Measurements from ENCODE around the gene DCAF16. TPM values are rescaled to one million over a fixed set of nuclear protein-coding genes. Genes with fewer than 3 reads are reported as not detected.

DCAF16 gene
- polyA plus RNA-seq, 1 donor, result 33.4 TPM

DNA sequence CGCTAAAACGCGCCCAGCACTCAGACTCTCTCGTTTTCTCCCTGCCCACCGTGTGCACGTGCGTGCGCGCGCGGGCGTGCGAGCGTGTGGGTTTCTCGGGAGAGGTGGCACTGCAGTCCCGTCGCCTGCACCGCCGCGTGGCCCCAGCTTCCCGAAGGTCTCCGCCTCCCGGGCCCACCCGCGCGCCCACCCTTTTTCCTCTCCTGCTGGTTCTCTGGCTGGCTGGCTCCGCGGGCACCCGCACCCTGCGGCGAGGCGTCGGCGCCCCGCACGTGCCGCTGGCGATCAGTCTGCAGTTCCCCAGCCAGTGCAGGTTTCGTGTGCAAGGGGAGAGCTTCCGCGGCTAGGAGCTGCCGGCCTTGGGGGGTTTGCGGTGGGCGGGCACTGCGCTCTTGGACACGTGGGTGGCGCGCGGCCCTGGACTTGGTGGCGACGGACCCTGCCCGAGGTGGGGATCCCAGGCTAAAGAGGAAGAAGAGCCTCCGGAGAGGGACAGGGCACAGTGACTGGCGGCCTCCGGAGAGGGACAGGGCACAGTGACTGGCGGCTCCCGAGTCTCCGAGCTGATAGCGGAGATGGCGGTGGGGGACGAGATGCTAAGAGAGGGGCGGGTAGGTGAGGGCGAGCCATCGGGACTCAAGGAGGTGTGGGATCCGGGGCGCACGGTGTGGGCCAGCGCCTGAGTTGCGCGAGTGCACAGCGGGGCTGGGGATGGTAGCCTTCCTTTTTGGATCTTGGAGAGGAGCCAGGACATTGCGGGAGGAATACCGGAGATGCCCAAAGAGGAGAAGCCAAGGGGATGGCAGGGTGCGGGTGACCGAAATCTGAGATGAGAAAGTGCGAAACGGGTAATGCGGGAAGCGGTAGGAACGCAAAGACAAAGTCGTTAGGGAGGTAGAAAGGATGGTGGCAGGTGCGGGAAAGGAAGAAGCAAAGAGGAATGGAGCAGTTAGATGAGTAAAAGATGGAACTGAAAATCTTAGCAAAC is 29.0 kb downstream of the DCAF16 start, which contains the start of gene FAM184B:
TSS of gene FAM184B (minus strand) at position 322 of the 988 bp plus-strand sequence. CDS start 322 bp downstream, outside the sequence.
- DNase-seq, result peak; percentile 12

DNA sequence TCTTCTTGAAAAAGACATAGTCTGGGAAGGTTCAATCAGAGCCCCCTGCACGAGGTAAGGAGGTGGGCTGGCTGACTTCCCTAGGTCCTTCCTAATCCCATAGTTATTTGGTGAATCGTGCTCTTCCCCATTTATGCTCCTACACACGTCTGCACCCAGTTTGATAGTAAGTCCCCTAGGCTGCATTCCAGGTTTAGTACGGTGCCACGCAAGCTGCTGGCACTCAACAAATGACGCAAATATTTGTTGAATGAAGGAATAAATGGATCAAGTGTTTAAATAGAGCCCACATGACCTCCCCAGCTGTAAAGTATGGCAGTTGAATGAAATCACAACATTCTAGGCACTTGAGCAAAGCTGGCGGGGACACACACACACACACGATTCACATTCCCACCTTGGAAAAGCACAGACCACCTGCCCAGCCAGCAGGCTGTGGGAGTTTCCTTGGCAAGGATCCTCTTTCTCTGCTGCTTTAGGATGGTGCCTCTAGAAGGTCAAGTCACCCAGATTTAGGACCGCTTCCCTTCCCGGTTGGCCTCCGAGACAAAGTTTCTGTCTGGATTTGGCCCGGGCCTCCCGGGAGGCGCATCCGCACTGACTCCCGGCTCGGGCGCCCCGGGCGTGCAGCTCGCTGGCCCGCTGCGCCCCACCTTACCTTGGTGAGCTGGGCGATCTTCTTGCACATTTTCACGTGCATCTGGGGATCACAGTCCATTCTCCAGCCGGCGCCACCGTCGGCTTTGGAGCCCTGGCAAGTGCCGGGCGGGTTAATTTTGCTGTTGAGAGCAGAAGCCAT is 29.9 kb downstream of the DCAF16 start:
- DNase-seq, result no peak

DNA sequence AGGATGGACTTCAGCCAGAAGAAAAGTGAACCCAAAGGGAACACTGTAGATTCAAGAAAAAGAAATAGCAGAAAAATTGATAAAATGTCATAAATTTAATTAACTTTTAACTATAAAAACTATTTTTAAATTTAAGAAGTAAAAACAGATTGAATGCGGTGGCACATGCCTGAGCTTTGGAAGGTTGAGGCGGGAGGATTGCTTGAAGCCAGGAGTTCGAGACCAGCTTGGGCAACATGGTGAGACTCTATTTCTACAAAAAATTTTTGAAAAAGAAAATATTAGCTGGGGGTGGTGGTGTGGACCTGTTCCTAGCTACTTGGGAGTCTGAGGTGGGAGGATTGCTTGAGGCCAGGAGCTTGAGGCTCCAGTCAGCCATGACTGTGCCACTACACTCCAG is 32.1 kb downstream of the DCAF16 start:
- DNase-seq, result no peak

DNA sequence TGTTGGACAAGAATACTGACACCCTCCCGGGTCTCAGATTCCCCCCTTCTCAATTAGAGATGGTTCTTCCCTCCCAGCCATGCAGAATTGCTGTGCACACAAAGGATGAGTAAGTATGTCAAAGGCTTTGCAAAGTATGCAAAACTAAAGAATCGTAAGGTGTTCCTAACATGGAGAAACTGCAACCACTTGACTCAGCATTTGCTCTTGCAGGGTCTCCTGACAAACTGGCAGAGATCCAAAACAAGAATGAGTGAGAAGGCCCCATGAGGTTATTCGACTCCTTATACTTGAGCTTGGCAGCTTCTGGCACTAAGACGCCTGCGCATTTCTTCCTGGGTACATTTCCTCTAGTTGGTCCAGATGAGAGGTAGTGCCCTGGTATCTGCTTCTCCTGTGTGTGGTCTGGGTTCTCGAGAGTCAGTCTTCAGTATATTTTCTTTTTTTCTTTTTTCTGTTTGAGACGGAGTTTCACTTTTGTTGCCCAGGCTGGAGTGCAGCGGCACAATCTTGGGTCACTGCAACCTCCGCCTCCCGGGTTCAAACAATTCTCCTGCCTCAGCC is 37.3 kb downstream of the DCAF16 start:
- no peak for DNase-seq

DNA sequence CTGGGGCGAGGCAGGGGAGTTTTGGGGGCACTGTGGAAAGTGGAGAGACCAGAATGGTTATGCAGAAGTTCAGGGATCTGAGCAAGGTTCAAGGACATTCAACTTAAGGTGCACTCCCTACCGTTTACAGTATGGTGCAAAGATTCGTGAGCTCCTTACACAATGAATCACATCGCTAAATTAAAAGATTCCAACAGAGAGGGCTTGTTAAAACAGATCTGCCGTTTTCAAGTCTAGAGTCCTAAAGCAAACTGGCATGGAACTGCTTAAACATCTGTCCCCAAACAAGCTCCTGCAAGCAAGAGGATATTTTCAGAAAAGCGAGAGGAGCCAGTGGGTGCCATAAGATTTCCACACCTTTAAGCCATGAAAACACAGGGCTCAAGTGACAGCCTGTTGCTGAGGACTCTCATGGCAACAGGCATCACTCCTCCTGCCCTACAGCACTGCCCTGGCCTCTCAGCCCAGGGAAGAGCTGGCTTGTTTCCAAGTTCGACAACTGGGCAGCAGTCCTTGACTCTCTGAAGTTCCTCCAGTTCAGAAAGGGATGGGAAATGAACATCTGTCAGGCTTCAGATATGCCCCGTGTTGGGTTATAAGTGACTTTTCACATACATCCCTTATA is 39.2 kb downstream of the DCAF16 start:
- no peak for DNase-seq

DNA sequence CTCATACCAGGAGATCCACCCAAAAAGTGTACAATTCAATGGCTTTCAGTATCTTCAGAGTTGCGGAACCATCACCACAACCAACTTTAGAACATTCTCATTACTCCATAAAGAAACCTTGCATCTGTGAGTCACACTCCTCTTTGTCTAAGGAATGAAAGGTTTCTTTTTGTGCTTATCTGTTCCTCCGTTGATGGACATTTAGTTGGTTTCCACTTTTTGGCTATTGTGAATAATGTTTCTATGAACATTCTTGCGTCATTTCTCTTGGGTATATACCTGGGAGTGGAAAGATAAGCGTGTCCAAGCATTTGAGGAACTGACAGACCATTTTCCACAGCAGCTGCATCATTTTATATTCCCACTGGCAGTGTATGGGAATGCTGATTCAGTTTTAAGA is 39.7 kb downstream of the DCAF16 start:
- DNase-seq, result no peak

DNA sequence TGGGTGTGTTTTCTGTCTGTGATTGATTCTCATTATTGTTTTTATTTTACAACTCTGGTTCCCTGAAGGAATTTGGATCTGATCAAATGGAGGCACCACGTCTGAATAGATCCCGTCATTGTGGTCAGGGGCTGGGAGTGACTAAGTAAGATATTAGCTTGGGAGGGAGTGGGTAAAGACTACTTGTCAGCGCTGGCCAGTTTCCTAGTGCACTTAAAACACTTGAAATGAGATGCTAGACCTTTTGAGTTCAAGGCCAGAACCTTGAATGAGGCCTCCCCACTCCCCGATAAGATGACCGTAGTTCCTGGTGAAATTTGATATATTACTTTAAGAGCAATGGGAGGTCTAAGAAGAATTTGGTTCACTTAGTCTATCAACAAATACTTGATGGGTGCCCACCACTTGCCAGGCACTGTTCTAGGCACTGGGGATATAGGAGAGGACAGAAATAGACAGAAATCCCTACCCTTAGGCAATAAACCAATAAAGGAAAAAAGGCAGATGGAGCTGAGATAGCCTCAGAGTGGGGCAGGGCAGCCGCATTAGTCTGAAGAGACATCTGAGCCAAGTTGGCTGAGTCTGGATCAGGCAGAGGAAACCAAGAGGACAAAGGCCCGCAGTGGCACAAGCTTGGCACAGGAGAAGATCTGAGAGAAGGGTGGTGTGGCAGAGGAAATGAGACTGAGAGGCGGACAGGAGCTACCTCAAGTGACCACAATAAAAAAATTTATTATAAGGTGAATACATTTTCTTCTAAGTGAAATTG is 41.0 kb downstream of the DCAF16 start:
- no peak for DNase-seq

DNA sequence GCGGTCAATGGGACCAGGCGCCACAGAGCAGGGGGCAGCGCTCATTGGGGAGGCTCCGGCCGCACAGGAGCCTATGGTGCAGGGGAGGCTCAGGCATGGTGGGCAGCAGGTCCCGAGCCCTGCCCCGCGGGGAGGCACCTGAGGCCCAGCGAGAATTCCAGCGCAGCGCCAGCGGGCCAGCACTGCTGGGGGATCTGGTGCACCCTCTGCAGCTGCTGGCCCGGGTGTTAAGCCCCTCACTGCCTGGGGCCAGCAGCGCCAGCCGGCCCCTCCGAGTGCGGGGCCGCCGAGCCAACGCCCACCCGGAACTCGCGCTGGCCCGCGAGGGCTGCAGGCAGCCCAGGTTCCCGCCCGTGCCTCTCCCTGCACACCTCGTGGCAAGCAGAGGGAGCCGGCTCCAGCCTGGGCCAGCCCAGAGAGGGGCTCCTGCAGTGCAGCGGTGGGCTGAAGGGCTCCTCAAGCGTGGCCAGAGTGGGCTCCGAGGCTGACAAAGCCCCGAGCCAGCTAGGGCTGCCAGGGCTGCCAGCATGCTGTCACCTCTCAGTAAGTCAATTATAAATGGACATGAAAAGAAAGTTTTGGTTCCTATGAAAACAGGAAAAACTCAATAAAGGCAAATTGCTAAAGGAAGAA is 43.6 kb downstream of the DCAF16 start:
- DNase-seq, result no peak

DNA sequence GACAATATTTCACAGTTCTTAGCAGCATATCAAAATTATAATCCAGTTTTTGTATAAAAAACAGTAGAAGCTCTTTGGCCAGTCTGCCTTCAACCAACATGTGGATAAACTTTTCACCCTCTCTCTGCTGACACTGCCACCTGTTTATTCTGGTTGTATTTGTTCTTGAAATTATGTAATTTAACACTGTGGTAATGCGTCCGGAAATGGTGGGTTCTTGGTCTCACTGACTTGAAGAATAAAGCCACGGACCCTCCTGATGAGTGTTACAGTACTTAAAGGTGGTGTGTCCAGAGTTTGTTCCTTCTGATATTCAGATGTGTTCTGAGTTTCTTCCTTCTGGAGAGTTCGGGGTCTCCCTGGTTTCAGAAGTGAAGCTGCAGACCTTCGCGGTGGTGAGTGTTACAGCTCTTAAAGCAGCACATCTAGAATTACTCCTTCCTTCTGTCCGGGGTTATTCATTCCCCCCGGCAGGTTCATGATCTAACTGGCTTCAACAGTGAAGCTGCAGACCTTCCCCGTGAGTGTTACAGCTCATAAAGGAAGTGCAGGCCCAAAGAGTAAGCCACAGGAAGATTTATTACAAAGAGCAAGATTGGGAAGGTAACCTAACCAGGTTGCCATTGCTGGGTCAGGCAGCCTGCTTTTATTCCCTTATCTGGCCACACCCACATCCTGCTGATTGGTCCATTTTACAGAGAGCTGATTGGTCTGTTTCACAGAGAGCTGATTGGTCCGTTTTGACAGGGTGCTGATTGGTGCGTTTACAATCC is 44.9 kb downstream of the DCAF16 start:
- no peak for DNase-seq

DNA sequence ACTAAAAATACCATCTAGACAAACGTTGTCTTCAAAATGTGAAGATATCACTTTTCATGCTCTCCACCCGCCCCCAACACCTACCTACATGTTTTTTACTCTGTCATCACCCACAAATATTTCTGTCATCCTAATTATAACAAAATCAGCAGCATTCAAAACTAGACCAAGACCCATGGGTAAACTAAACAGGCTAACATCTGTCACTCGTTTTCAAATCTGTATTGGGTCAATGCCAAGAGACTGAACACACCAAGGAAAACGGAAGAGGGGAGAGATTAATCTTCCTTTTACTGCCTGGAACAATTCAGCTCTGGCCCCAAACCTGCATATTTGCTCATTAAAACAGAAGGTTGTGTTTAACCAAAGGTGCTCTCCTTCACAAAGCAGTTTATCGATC is 46.6 kb downstream of the DCAF16 start:
- DNase-seq, result no peak

DNA sequence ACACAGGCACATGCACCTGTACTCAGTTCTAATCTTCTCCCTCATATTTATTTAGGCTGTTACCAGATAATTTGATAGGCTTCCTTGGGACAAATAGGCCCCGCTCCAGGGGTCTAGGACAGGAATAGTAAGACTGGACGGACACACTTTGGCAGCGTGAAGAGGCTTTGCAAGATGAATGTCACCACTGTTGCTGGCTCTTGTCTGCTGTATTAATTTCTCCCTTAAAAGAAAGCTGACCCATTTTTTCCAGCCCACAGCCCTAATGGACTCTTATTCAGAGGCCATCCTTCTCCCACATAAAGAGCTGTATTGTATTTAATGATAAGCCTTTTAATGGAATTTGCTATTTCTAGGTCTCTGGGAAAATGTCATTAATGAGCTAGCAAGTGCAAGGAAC is 47.1 kb downstream of the DCAF16 start:
- no peak for DNase-seq

DNA sequence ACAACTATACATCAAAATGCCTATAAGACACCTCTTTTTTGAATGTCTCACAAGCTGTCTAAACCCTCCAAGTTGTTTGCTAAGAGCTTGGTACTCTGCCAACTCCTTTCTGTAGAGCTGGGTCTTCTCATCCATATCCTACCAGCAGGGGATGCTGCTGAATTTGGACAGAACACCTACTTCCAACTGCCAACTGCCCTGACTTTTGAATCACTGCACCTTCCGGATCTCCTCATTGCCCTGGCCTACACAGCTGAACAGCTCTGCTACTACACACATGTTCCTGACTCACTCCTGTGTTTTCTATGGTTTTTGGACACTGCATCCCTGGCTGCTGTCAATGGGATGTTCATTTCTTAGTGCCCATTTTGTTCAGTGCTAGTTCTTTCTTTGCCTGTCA is 47.8 kb downstream of the DCAF16 start:
- DNase-seq, result no peak

DNA sequence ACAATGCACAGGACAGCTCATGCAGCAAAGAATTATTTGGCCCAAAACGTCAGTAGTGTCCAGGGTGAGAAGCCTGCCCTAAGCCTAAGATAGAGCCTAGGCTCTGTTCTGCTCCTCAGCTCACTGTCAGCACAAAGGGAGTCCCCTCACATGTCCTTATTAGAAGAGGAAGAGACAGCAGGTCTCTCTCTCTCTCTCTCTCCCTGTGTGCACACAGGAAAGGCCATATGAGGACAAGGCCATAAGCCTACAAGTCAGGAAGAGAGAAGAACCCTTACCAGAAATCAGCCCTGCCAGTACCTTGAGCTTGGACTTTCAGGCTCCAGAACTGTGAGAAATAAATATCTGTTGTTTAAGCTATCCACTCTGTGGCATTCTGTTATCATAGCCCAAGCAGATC is 49.5 kb downstream of the DCAF16 start:
- DNase-seq, result no peak

DNA sequence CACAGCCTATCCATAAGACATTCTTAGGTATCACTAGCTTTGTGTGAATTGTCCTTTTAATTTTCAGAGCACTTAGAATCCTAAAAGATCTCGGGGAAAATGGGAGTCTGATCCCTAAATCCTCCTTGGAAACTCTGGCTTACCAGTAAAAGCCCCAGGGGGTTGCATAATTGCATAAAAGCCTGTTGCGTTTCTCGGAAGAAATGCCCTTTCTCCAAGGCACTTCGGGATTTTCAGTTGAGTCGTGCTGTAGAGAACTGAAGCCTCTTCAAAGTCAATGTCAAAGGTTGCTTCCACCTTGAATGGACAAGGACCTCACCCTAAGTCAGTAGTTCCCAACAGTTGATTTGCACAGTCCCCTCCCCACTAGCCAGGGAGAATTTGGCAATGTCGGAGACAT is 49.9 kb downstream of the DCAF16 start:
- no peak for DNase-seq

DNA sequence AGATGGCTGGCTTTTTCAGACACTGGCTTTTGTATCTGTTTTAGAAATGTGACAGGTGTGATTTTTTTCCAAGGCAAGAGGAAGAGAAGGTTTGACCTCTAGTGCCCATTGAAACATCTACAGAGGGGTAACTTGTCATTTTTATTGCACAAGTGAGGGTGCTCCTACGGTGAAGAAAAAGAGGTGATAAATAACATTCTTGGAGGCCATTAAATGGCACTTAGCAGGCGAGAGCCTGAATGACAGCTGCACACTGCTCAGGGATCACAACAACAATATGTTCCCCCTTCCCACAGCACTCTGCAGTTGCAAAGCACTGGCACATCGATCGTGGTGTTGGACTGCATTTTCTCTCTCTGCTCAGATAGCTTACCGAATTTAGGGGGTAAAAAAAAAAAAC is 52.1 kb downstream of the DCAF16 start:
- no peak for DNase-seq

DNA sequence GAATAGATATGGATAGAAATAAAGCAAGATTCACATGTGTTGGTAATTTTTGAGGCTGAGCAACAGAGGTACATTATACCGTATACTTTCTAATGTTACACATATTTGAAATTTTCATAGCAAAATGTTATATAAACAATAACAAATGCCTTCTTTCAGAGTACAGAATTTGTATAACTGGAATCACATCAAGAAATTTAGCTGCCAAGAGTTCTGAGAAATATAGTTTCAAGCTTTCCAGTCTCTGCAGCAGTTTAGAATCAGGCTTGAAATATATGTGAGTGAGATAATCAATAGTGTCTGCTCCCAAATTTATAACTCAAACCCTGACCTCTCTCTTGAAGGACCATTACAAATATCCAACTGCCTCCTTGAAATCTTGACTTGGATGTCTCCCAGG is 52.9 kb downstream of the DCAF16 start:
- no peak for DNase-seq

DNA sequence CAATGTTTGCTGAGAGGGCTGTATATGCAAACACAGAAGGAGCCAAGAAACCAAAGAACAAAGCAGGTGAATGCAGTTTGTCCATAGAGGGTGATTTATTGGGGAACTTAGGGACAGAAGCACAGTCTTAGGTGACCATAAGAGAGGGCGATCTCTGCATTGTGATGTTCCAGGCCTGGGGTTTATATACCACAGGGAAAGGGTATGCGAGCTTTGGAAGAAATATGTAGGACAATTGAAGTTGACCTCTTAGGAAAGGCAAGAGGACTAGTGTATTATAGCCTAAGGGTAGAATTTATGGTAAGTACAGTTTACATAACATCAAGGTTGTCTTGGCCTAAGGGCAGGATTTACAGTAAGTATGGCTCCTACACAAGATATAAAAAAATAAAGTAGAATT is 56.9 kb downstream of the DCAF16 start:
- DNase-seq, result no peak
